SJSA1 (cell line): ENCODE results near the gene PTPRC. TPM values are rescaled to one million over a fixed set of nuclear protein-coding genes. Genes with fewer than 3 reads are reported as not detected.
"Not testable (repeated sequence)": the region's sequence is repeated elsewhere in the genome, so short reads cannot be mapped to it uniquely, and the experiment has no call there.

Experiments used
- DNase-seq, 2 experiments: peaks; one replicate each; pipeline ENCODE4 v3.0.0-alpha.2; 2015 to 2020; ENCODE audit warnings: low spot score in 2 of 2, low read depth in 1 of 2
- H3K27ac ChIP-seq: fragments of 250-450 bp; sonication (Bioruptor Pico); 2 replicates; pipeline ENCODE4 v1.5.1; 2020; ENCODE audit warnings: mild to moderate bottlenecking, moderate library complexity
- H3K27me3 ChIP-seq: fragments of 250-450 bp; sonication (Bioruptor Pico); replicated peaks from 2 replicates; pipeline ENCODE4 v1.5.1; 2020; ENCODE audit warnings: mild to moderate bottlenecking, moderate library complexity
- H3K36me3 ChIP-seq: fragments of 250-450 bp; sonication (Bioruptor Pico); 2 replicates; pipeline ENCODE4 v1.5.1; 2020; ENCODE audit warnings: mild to moderate bottlenecking
- H3K4me1 ChIP-seq: fragments of 250-450 bp; sonication (Bioruptor Pico); replicated peaks from 2 replicates; pipeline ENCODE4 v1.6.1; 2021; ENCODE audit warnings: mild to moderate bottlenecking
- H3K4me3 ChIP-seq: fragments of 250-450 bp; sonication (Bioruptor Pico); 2 replicates; pipeline ENCODE4 v1.5.1; 2020; ENCODE audit warnings: mild to moderate bottlenecking
- H3K9me3 ChIP-seq: fragments of 250-450 bp; sonication (Bioruptor Pico); replicated peaks from 2 replicates; pipeline ENCODE4 v1.5.1; 2020; ENCODE audit warnings: mild to moderate bottlenecking
- total RNA-seq: library from RNA; depleted of rRNA; stranded (reverse); fragments of >200 nt; shearing (Covaris generic); gene quantifications from 2 replicates; pipeline ENCODE4 v1.2.3, GENCODE V29; 2014; rRNA removed

PTPRC gene
- total RNA-seq: not detected in 2 replicates

- DNase-seq: no peak
- Histone ChIP-seq H3K4me1 (no peaks in the 10 kb centered on the region), H3K27me3 (no peaks in the 10 kb centered on the region), H3K27ac (no peak within 1 kb of the TSS), H3K4me3 (no peak within 1 kb of the TSS), H3K36me3 (no peaks in the 10 kb centered on the region), H3K9me3 (no peaks in the 10 kb centered on the region)
Measured at GRCh38 chr1:198638894-198639635, at the start of gene PTPRC. Gene PTPRC, plus strand, starts transcription at chr1:198639040. Its CDS starts 229 bp downstream, at chr1:198639269.

GRCh38 chr1:198590454-198590853 is 48.4 kb upstream of the PTPRC start:
- no peaks in the 10 kb centered on the region for H3K4me1 ChIP-seq
- H3K9me3 ChIP-seq: no peaks in the 10 kb centered on the region
- H3K36me3 ChIP-seq: no peaks in the 10 kb centered on the region
- no peaks in the 10 kb centered on the region for H3K27me3 ChIP-seq
- no peak overlapping the region for H3K4me3 ChIP-seq
- no peak overlapping the region for H3K27ac ChIP-seq
- DNase-seq: no peak

GRCh38 chr1:198595765-198596164 is 43.1 kb upstream of the PTPRC start:
- Histone ChIP-seq H3K36me3 (no peaks in the 10 kb centered on the region), H3K27me3 (no peaks in the 10 kb centered on the region), H3K4me1 (peaks cover 11% of the 10 kb centered on the region), H3K9me3 (no peaks in the 10 kb centered on the region), H3K27ac (no peak overlapping the region), H3K4me3 (no peak overlapping the region)
- no peak for DNase-seq

- no peak for DNase-seq
- no peak overlapping the region for H3K4me3 ChIP-seq
- H3K4me1 ChIP-seq: peaks cover 11% of the 10 kb centered on the region
- H3K27me3 ChIP-seq: no peaks in the 10 kb centered on the region
- H3K27ac ChIP-seq: no peak overlapping the region
- H3K9me3 ChIP-seq: no peaks in the 10 kb centered on the region
- no peaks in the 10 kb centered on the region for H3K36me3 ChIP-seq
Measured at GRCh38 chr1:198597690-198598430, 41.0 kb upstream of the PTPRC start.

GRCh38 chr1:198598796-198599321 is 40.0 kb upstream of the PTPRC start:
- Histone ChIP-seq H3K9me3 (no peaks in the 10 kb centered on the region), H3K4me3 (no peak overlapping the region), H3K36me3 (no peaks in the 10 kb centered on the region), H3K4me1 (peaks cover 11% of the 10 kb centered on the region), H3K27ac (peak overlapping the region; percentile 30; the same call in 1 of the 2 replicates), H3K27me3 (no peaks in the 10 kb centered on the region)
- peak in 1 of 2 experiments; percentile 3 for DNase-seq

- Histone ChIP-seq H3K36me3 (no peaks in the 10 kb centered on the region), H3K4me3 (no peak overlapping the region), H3K9me3 (no peaks in the 10 kb centered on the region), H3K4me1 (peaks cover 11% of the 10 kb centered on the region), H3K27ac (no peak overlapping the region), H3K27me3 (no peaks in the 10 kb centered on the region)
- DNase-seq: no peak
Measured at GRCh38 chr1:198599749-198600148, 39.1 kb upstream of the PTPRC start.

- Histone ChIP-seq H3K9me3 (no peaks in the 10 kb centered on the region), H3K4me3 (no peak overlapping the region), H3K27ac (no peak overlapping the region), H3K4me1 (peaks cover 11% of the 10 kb centered on the region), H3K27me3 (no peaks in the 10 kb centered on the region), H3K36me3 (no peaks in the 10 kb centered on the region)
- DNase-seq: no peak
Measured at GRCh38 chr1:198600906-198601305, 37.9 kb upstream of the PTPRC start.

GRCh38 chr1:198601310-198601709 is 37.5 kb upstream of the PTPRC start:
- not testable (repeated sequence) for DNase-seq
- H3K4me1 ChIP-seq: peaks cover 11% of the 10 kb centered on the region

GRCh38 chr1:198601936-198602889 is 36.6 kb upstream of the PTPRC start:
- Histone ChIP-seq H3K9me3 (no peaks in the 10 kb centered on the region), H3K27ac (no peak overlapping the region)

More at GRCh38 chr1:198601310-198601709, 37.5 kb upstream of the PTPRC start:
- not testable (repeated sequence) for H3K4me3 ChIP-seq, H3K27ac ChIP-seq, H3K9me3 ChIP-seq, H3K36me3 ChIP-seq, H3K27me3 ChIP-seq

GRCh38 chr1:198604975-198605374 is 33.9 kb upstream of the PTPRC start:
- Histone ChIP-seq H3K36me3 (no peaks in the 10 kb centered on the region), H3K27me3 (no peaks in the 10 kb centered on the region), H3K9me3 (no peaks in the 10 kb centered on the region), H3K4me1 (no peaks in the 10 kb centered on the region), H3K27ac (no peak overlapping the region), H3K4me3 (no peak overlapping the region)
- no peak for DNase-seq

More at GRCh38 chr1:198601936-198602889, 36.6 kb upstream of the PTPRC start:
- Histone ChIP-seq H3K4me1 (peaks cover 11% of the 10 kb centered on the region), H3K27me3 (no peaks in the 10 kb centered on the region), H3K4me3 (no peak overlapping the region), H3K36me3 (no peaks in the 10 kb centered on the region)
- no peak for DNase-seq

GRCh38 chr1:198605406-198605805 is 33.4 kb upstream of the PTPRC start:
- Histone ChIP-seq H3K9me3 (no peaks in the 10 kb centered on the region), H3K27me3 (no peaks in the 10 kb centered on the region), H3K4me1 (no peaks in the 10 kb centered on the region), H3K36me3 (no peaks in the 10 kb centered on the region), H3K4me3 (no peak overlapping the region), H3K27ac (no peak overlapping the region)
- no peak for DNase-seq

GRCh38 chr1:198606020-198606438 is 32.8 kb upstream of the PTPRC start:
- H3K9me3 ChIP-seq: no peaks in the 10 kb centered on the region
- no peak overlapping the region for H3K27ac ChIP-seq
- DNase-seq: no peak
- no peaks in the 10 kb centered on the region for H3K4me1 ChIP-seq
- no peak overlapping the region for H3K4me3 ChIP-seq
- H3K27me3 ChIP-seq: no peaks in the 10 kb centered on the region
- H3K36me3 ChIP-seq: no peaks in the 10 kb centered on the region

- Histone ChIP-seq H3K36me3 (no peaks in the 10 kb centered on the region), H3K27me3 (no peaks in the 10 kb centered on the region), H3K4me3 (no peak overlapping the region), H3K27ac (no peak overlapping the region), H3K4me1 (no peaks in the 10 kb centered on the region), H3K9me3 (no peaks in the 10 kb centered on the region)
- DNase-seq: no peak
Measured at GRCh38 chr1:198607714-198608113, 31.1 kb upstream of the PTPRC start.
